ENCODE data around the gene ECEL1. TPM values are rescaled to one million over a fixed set of nuclear protein-coding genes. Genes with fewer than 3 reads are reported as not detected.

Gene ECEL1
- total and polyA plus RNA-seq, 2 of the 4 experiments (the other 2 are of a cell fraction): not detected

- no peak overlapping the region for H2AK5ac ChIP-seq (ENCODE audit: low read depth, low read length)
- peaks cover 47% of the 10 kb centered on the region for H3K27me3 ChIP-seq (ENCODE audit: control insufficient read depth, insufficient read depth, low read length)
- H3K23ac ChIP-seq (ENCODE audit: low read depth, low read length): no peak overlapping the region
- in situ Hi-C loops (cut with MboI; ENCODE audit: low sequenced_read_pairs): no loop called here
- no peak overlapping the region for H2BK20ac ChIP-seq (ENCODE audit: low read depth, low read length)
- no peak overlapping the region for H2BK15ac ChIP-seq (ENCODE audit: low read depth, low read length)
- no peak overlapping the region for H3K14ac ChIP-seq (replicated peaks; ENCODE audit: low read depth, low read length)
- H3K18ac ChIP-seq (ENCODE audit: low read depth, low read length): no peak overlapping the region
- no peak overlapping the region for H2AK9ac ChIP-seq (replicated peaks; ENCODE audit: low read depth, low read length, poor library complexity)
- H3K4ac ChIP-seq (ENCODE audit: low read depth, low read length): no peak overlapping the region
- no peaks in the 10 kb centered on the region for H3K79me1 ChIP-seq (ENCODE audit: low read depth in 1 of 2, low read length in 2 of 2)
- no peak for DNase-seq
- no peak overlapping the region for H2BK120ac ChIP-seq (ENCODE audit: low read depth, low read length)
- no CpG with 5 or more reads among the region's 7 CpGs for WGBS, 2 experiments (ENCODE audit: extremely low coverage in 2 of 2, insufficient read length in 1 of 2)
- no peak overlapping the region for H4K8ac ChIP-seq (ENCODE audit: low read depth in 2 of 2, low read length in 2 of 2)
- H3K4me3 ChIP-seq (ENCODE audit: insufficient read depth, low read depth, low read length): no peak overlapping the region
- no peaks in the 10 kb centered on the region for H3K36me3 ChIP-seq (ENCODE audit: control insufficient read depth, insufficient read depth, low read length)
- no peak overlapping the region for H3K4me2 ChIP-seq (ENCODE audit: low read depth, low read length)
- H4K91ac ChIP-seq (ENCODE audit: insufficient read depth, low read depth, low read length): no peak overlapping the region
- H3K4me1 ChIP-seq (ENCODE audit: control insufficient read depth, insufficient read depth, low read length): no peaks in the 10 kb centered on the region
- no peaks in the 10 kb centered on the region for H3K9me1 ChIP-seq (ENCODE audit: insufficient read depth, low read length)
- no peak overlapping the region for H3K56ac ChIP-seq (ENCODE audit: extremely low read depth, insufficient read depth, low read length)
- H4K5ac ChIP-seq (ENCODE audit: low read depth, low read length): no peak overlapping the region
- ChIA-PET POLR2A (ENCODE audit: unreplicated experiment) (no interaction called here), CTCF (no interaction called here)
- no peak for ATAC-seq (ENCODE audit: low read depth)
- no peak overlapping the region for H2BK5ac ChIP-seq (ENCODE audit: low read depth, low read length, poor library complexity, severe bottlenecking)
- dilution Hi-C loops (cut with HindIII; ENCODE audit: low sequenced_read_pairs, unreplicated experiment): no loop called here
- intact Hi-C loops (cut with micrococcal nuclease): no loop called here
- H3K9me3 ChIP-seq (ENCODE audit: control insufficient read depth, insufficient read depth, low read length): no peaks in the 10 kb centered on the region
- no TSS peak for BruUV-seq (replicated peaks)
- H4K20me1 ChIP-seq (ENCODE audit: insufficient read depth, low read length): no peaks in the 10 kb centered on the region; the same call in 1 of the 2 replicates
- no peak overlapping the region for H3K27ac ChIP-seq (ENCODE audit: insufficient read depth, low read length)
- TF ChIP-seq MXI1 (IDR thresholded peaks at IDR 0.05; ENCODE audit: borderline replicate concordance, low read depth, low read length): no peak
- TF ChIP-seq FOS (IDR thresholded peaks at IDR 0.05; ENCODE audit: low read depth, low read length): no peak
- no peak for TF ChIP-seq CEBPB (IDR thresholded peaks at IDR 0.05; ENCODE audit: low read depth, low read length)
- no peak for TF ChIP-seq MAZ (IDR thresholded peaks at IDR 0.05; ENCODE audit: borderline replicate concordance, low read depth, low read length)
- TF ChIP-seq POLR2A (IDR thresholded peaks at IDR 0.05; ENCODE audit: low read depth, low read length): no peak
- TF ChIP-seq RCOR1 (IDR thresholded peaks at IDR 0.05; ENCODE audit: insufficient replicate concordance, low read length): no peak
- no peak for TF ChIP-seq BHLHE40 (IDR thresholded peaks at IDR 0.05; ENCODE audit: low read depth, low read length)
- TF ChIP-seq USF2 (IDR thresholded peaks at IDR 0.05; ENCODE audit: low read depth, low read length): no peak
- TF ChIP-seq CHD1 (IDR thresholded peaks at IDR 0.05; ENCODE audit: low read depth, low read length): no peak
- TF ChIP-seq RFX5 (IDR thresholded peaks at IDR 0.05; ENCODE audit: low read depth, low read length): no peak
- TF ChIP-seq RAD21 (IDR thresholded peaks at IDR 0.05; ENCODE audit: low read length): no peak
- TF ChIP-seq NFE2L2 (IDR thresholded peaks at IDR 0.05; ENCODE audit: low read depth, low read length): no peak
- no peak for TF ChIP-seq ELK1 (IDR thresholded peaks at IDR 0.05; ENCODE audit: borderline replicate concordance, low read depth, low read length)
- TF ChIP-seq CTCF (conservative IDR thresholded peaks at IDR 0.05; ENCODE audit: low read depth, low read length): no peak
- no peak for TF ChIP-seq SMC3 (IDR thresholded peaks at IDR 0.05; ENCODE audit: low read depth, low read length)
- TF ChIP-seq MAFK (IDR thresholded peaks at IDR 0.05; ENCODE audit: low read depth, low read length): no peak
- no peak overlapping the region for H2AFZ ChIP-seq (replicated peaks; ENCODE audit: low read length, poor library complexity)
- no peak overlapping the region for H3K9ac ChIP-seq (ENCODE audit: low read depth, low read length)
Observed at GRCh38 chr2:232495292-232495691, 7.7 kb upstream of the ECEL1 start.
